SK-N-SH treated with all-trans-retinoic acid at 6 μM for 48 hours (cell line): ENCODE results near the gene GARS1.

Source experiments
- ATAC-seq: fragments of 200-7000 bp; cut with Tn5 transposase; 3 replicates; pipeline ENCODE4 v1.9.1; 2020; ENCODE audit warnings: mild to moderate bottlenecking, moderate library complexity
- ARNTL ChIP-seq: fragments of 450-650 bp; formaldehyde crosslinking; IDR thresholded peaks from 2 replicates; pipeline ENCODE4 v1.5.0; 2020; ENCODE audit warnings: low read depth, mild to moderate bottlenecking, moderate library complexity, borderline replicate concordance
- BACH2 ChIP-seq: fragments of 250-450 bp; sonication (Bioruptor Pico); IDR thresholded peaks from 2 replicates; pipeline ENCODE4 v1.9.0; 2021; ENCODE audit warnings: mild to moderate bottlenecking, borderline replicate concordance
- ESRRG ChIP-seq: fragments of 250-450 bp; sonication (Bioruptor Pico); IDR thresholded peaks from 2 replicates; pipeline ENCODE4 v1.6.1; 2021; ENCODE audit warnings: mild to moderate bottlenecking
- GLIS3 ChIP-seq: fragments of 250-450 bp; sonication (Bioruptor Pico); IDR thresholded peaks from 2 replicates; pipeline ENCODE4 v1.5.0; 2020; ENCODE audit warnings: mild to moderate bottlenecking, moderate library complexity
- ISL1 ChIP-seq: fragments of 250-450 bp; sonication (Bioruptor Pico); IDR thresholded peaks from 2 replicates; pipeline ENCODE4 v2.1.2; 2022; ENCODE audit warnings: mild to moderate bottlenecking, moderate library complexity
- OSR1 ChIP-seq: fragments of 250-450 bp; sonication (Bioruptor Pico); IDR thresholded peaks from 2 replicates; pipeline ENCODE4 v1.8.0; 2022; ENCODE audit warnings: moderate library complexity, mild to moderate bottlenecking, inconsistent platforms
- PPARA ChIP-seq: fragments of 250-450 bp; sonication (Bioruptor Pico); IDR thresholded peaks from 2 replicates; pipeline ENCODE4 v1.5.0; 2020; ENCODE audit warnings: mild to moderate bottlenecking, borderline replicate concordance
- RARB ChIP-seq: fragments of 250-450 bp; sonication (Bioruptor Pico); IDR thresholded peaks from 2 replicates; pipeline ENCODE4 v1.8.0; 2021; ENCODE audit warnings: mild to moderate bottlenecking, moderate library complexity
- SNAI2 ChIP-seq: fragments of 250-450 bp; sonication (Bioruptor Pico); IDR thresholded peaks from 2 replicates; pipeline ENCODE4 v1.5.0; 2020; ENCODE audit warnings: mild to moderate bottlenecking, moderate library complexity
- TCF4 ChIP-seq: fragments of 250-450 bp; sonication (Bioruptor Pico); IDR thresholded peaks from 2 replicates; pipeline ENCODE4 v1.8.0; 2021; ENCODE audit warnings: mild to moderate bottlenecking, moderate library complexity, borderline replicate concordance
- TOX ChIP-seq: fragments of 250-450 bp; sonication (Bioruptor Pico); IDR thresholded peaks from 2 replicates; pipeline ENCODE4 v1.8.0; 2021; ENCODE audit warnings: mild to moderate bottlenecking, moderate library complexity, borderline replicate concordance
- ZC3H10 ChIP-seq: fragments of 250-450 bp; sonication (Bioruptor Pico); IDR thresholded peaks from 2 replicates; pipeline ENCODE4 v1.5.1; 2021; ENCODE audit warnings: mild to moderate bottlenecking, moderate library complexity
- ZFP30 ChIP-seq: fragments of 450-650 bp; formaldehyde crosslinking; IDR thresholded peaks from 2 replicates; pipeline ENCODE4 v1.5.0; 2022; ENCODE audit warnings: mild to moderate bottlenecking, moderate library complexity
- ZNF565 ChIP-seq: fragments of 450-650 bp; formaldehyde crosslinking; conservative IDR thresholded peaks from 2 replicates; pipeline ENCODE4 v1.5.0; 2020; ENCODE audit warnings: low read depth, mild to moderate bottlenecking, moderate library complexity
- ZNF70 ChIP-seq: fragments of 450-650 bp; formaldehyde crosslinking; IDR thresholded peaks from 2 replicates; pipeline ENCODE4 v1.5.0; 2020; ENCODE audit warnings: mild to moderate bottlenecking, moderate library complexity
- ZNF8 ChIP-seq: fragments of 450-650 bp; formaldehyde crosslinking; IDR thresholded peaks from 2 replicates; pipeline ENCODE4 v1.5.0; 2020; ENCODE audit warnings: mild to moderate bottlenecking, moderate library complexity
- TF ChIP-seq, protein P1 (sequence below): fragments of 250-450 bp; sonication (Bioruptor Pico); IDR thresholded peaks from 2 replicates; pipeline ENCODE4 v1.5.1; 2021; ENCODE audit warnings: mild to moderate bottlenecking, moderate library complexity
- TF ChIP-seq, protein P2 (sequence below): fragments of 250-450 bp; sonication (Bioruptor Pico); IDR thresholded peaks from 2 replicates; pipeline ENCODE4 v1.5.1; 2020; ENCODE audit warnings: low read depth, mild to moderate bottlenecking, moderate library complexity
- TF ChIP-seq, protein P3 (sequence below): fragments of 250-450 bp; sonication (Bioruptor Pico); IDR thresholded peaks from 2 replicates; pipeline ENCODE4 v1.5.0; 2020; ENCODE audit warnings: mild to moderate bottlenecking, moderate library complexity
- TF ChIP-seq, protein P4 (sequence below): fragments of 250-450 bp; sonication (Bioruptor Pico); IDR thresholded peaks from 2 replicates; pipeline ENCODE4 v1.8.0; 2021; ENCODE audit warnings: low read depth, mild to moderate bottlenecking, moderate library complexity, borderline replicate concordance
- TF ChIP-seq, protein P5 (sequence below): fragments of 250-450 bp; sonication (Bioruptor Pico); IDR thresholded peaks from 2 replicates; pipeline ENCODE4 v1.8.0; 2020; ENCODE audit warnings: mild to moderate bottlenecking, moderate library complexity, borderline replicate concordance

The GARS1 gene

DNA sequence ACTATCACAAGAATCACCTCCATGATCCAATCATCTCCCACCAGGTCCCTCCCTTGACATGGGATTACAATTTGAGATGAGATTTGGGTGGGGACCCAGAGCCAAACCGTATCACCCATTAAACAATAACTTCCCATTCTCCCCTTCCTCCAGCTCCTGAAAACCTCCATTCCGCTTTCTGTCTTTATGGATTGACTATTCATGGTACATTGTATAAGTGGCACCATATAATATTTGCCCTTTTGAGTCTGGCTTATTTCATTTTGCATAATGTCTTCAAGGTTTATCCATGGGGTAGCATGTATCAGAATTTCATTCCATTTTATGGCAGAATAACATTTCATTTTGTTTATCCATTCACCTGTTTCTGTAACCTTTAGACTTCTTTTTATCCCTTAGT lies 39.2 kb upstream of the GARS1 start:
- TF ChIP-seq, protein P1, sequence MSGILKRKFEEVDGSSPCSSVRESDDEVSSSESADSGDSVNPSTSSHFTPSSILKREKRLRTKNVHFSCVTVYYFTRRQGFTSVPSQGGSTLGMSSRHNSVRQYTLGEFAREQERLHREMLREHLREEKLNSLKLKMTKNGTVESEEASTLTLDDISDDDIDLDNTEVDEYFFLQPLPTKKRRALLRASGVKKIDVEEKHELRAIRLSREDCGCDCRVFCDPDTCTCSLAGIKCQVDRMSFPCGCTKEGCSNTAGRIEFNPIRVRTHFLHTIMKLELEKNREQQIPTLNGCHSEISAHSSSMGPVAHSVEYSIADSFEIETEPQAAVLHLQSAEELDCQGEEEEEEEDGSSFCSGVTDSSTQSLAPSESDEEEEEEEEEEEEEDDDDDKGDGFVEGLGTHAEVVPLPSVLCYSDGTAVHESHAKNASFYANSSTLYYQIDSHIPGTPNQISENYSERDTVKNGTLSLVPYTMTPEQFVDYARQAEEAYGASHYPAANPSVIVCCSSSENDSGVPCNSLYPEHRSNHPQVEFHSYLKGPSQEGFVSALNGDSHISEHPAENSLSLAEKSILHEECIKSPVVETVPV (CRISPR knock-in tag): no peak
- TF ChIP-seq, all 23 proteins: peak for 0
- no peak for ATAC-seq

DNA sequence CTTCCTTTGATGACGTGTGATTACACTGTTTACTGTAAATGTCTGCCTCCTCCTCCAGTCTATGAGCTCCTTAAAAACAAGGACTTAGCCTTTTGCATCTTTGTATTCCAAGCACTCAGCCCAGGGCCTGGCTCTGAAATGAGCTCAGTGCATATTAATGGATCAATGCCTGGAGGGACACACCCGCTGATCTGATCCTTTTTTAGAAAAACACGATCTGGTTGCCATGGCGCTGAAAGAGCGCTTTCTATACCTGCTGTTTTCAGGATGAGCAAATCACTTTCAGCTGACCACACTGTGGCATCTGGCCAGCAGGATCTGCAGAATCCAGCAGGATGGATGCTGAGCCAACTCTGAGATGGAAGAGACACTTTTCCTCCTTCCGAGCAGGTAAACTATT lies 37.8 kb upstream of the GARS1 start:
- 0 out of 3 replicates have a peak, but pooled peaks have one; percentile 20 for ATAC-seq
- TF ChIP-seq OSR1 (CRISPR knock-in tag): no peak
- no peak for TF ChIP-seq ESRRG (CRISPR knock-in tag)
- TF ChIP-seq GLIS3 (CRISPR knock-in tag): no peak
- TF ChIP-seq, all 23 proteins: peak for 0

DNA sequence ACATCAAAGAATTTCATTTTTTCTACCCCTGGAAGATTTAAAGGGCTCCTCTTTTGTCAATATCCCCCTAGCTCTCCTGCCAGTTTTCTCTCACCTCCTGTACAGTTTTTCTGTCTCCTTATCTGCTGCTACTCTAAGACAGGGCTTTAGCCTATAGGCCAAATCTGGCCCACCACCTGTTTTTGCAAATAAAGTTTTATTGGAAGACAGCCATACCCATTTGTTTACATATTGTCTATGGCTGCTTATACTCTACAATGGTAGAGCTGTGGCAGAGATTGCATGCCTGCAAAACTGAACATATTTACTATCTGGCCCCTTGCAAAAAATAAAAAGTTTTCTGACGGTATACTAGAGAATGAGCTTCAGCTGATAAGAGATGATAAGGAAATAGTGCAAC lies 37.4 kb upstream of the GARS1 start:
- no peak for ATAC-seq
- TF ChIP-seq ZC3H10 (no peak), ZNF8 (no peak), SNAI2 (CRISPR knock-in tag) (no peak), ISL1 (no peak), ESRRG (CRISPR knock-in tag) (no peak), BACH2 (CRISPR knock-in tag) (no peak), GLIS3 (CRISPR knock-in tag) (no peak)
- TF ChIP-seq, protein P2, sequence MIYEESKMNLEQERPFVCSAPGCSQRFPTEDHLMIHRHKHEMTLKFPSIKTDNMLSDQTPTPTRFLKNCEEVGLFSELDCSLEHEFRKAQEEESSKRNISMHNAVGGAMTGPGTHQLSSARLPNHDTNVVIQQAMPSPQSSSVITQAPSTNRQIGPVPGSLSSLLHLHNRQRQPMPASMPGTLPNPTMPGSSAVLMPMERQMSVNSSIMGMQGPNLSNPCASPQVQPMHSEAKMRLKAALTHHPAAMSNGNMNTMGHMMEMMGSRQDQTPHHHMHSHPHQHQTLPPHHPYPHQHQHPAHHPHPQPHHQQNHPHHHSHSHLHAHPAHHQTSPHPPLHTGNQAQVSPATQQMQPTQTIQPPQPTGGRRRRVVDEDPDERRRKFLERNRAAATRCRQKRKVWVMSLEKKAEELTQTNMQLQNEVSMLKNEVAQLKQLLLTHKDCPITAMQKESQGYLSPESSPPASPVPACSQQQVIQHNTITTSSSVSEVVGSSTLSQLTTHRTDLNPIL (CRISPR knock-in tag): no peak
- TF ChIP-seq, protein P1 (CRISPR knock-in tag): no peak
- TF ChIP-seq, protein P3, sequence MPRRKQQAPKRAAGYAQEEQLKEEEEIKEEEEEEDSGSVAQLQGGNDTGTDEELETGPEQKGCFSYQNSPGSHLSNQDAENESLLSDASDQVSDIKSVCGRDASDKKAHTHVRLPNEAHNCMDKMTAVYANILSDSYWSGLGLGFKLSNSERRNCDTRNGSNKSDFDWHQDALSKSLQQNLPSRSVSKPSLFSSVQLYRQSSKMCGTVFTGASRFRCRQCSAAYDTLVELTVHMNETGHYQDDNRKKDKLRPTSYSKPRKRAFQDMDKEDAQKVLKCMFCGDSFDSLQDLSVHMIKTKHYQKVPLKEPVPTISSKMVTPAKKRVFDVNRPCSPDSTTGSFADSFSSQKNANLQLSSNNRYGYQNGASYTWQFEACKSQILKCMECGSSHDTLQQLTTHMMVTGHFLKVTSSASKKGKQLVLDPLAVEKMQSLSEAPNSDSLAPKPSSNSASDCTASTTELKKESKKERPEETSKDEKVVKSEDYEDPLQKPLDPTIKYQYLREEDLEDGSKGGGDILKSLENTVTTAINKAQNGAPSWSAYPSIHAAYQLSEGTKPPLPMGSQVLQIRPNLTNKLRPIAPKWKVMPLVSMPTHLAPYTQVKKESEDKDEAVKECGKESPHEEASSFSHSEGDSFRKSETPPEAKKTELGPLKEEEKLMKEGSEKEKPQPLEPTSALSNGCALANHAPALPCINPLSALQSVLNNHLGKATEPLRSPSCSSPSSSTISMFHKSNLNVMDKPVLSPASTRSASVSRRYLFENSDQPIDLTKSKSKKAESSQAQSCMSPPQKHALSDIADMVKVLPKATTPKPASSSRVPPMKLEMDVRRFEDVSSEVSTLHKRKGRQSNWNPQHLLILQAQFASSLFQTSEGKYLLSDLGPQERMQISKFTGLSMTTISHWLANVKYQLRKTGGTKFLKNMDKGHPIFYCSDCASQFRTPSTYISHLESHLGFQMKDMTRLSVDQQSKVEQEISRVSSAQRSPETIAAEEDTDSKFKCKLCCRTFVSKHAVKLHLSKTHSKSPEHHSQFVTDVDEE (CRISPR knock-in tag): no peak

DNA sequence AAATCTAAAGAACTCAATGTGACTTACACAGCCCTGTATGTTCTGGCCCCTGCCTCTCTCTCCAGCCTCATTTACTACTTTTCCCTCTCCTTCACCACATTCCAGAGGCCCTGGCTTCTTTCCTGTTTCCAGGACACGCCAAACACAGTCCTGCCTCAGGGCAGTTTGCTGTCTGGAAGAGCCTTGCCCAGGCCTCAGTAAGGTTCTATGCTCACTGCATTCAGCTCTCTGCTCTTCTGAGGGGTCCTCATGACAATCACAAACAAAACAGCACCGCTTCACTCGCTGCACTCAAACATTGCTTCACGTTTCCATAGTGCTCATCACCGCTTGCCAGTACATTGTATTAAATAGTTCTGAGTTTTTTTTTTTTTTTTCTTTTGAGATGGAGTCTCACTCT lies 35.1 kb upstream of the GARS1 start:
- TF ChIP-seq SNAI2 (CRISPR knock-in tag): no peak
- TF ChIP-seq, all 23 proteins: peak for 0
- no peak for ATAC-seq

DNA sequence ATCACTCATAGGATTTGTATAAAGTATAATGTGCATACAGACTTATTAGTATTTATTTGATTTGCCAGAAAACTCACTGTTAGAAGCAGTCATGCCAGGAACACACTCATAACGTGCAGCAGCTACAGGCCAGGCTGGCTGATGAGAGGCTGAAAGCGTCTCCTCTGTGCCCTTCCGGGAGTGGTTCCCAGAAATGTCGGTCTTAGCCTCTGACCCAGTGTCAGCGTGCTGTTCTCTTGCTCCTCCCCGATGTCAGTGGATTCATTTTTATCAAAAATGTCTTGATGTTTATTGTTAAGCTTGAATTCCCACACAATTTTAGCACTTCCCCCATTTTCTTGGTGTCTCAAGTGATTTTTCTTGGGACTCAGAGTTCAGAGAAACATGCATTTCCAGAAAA lies 33.3 kb upstream of the GARS1 start:
- no peak for ATAC-seq
- no peak for TF ChIP-seq GLIS3 (CRISPR knock-in tag)
- TF ChIP-seq, protein P4, sequence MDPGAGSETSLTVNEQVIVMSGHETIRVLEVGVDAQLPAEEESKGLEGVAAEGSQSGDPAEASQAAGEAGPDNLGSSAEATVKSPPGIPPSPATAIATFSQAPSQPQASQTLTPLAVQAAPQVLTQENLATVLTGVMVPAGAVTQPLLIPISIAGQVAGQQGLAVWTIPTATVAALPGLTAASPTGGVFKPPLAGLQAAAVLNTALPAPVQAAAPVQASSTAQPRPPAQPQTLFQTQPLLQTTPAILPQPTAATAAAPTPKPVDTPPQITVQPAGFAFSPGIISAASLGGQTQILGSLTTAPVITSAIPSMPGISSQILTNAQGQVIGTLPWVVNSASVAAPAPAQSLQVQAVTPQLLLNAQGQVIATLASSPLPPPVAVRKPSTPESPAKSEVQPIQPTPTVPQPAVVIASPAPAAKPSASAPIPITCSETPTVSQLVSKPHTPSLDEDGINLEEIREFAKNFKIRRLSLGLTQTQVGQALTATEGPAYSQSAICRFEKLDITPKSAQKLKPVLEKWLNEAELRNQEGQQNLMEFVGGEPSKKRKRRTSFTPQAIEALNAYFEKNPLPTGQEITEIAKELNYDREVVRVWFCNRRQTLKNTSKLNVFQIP (CRISPR knock-in tag): no peak
- TF ChIP-seq TOX: no peak
- TF ChIP-seq, protein P3 (CRISPR knock-in tag): no peak
- TF ChIP-seq ISL1: no peak
- no peak for TF ChIP-seq ARNTL (CRISPR knock-in tag)
- no peak for TF ChIP-seq ZNF70 (CRISPR knock-in tag)
- TF ChIP-seq SNAI2 (CRISPR knock-in tag): no peak
- TF ChIP-seq PPARA (CRISPR knock-in tag): no peak
- no peak for TF ChIP-seq RARB
- no peak for TF ChIP-seq TCF4 (CRISPR knock-in tag)
- no peak for TF ChIP-seq ZFP30
- TF ChIP-seq ZNF8: no peak
- TF ChIP-seq ZC3H10: no peak
- TF ChIP-seq, protein P5, sequence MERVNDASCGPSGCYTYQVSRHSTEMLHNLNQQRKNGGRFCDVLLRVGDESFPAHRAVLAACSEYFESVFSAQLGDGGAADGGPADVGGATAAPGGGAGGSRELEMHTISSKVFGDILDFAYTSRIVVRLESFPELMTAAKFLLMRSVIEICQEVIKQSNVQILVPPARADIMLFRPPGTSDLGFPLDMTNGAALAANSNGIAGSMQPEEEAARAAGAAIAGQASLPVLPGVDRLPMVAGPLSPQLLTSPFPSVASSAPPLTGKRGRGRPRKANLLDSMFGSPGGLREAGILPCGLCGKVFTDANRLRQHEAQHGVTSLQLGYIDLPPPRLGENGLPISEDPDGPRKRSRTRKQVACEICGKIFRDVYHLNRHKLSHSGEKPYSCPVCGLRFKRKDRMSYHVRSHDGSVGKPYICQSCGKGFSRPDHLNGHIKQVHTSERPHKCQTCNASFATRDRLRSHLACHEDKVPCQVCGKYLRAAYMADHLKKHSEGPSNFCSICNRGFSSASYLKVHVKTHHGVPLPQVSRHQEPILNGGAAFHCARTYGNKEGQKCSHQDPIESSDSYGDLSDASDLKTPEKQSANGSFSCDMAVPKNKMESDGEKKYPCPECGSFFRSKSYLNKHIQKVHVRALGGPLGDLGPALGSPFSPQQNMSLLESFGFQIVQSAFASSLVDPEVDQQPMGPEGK (CRISPR knock-in tag): no peak
- TF ChIP-seq ZNF565 (CRISPR knock-in tag): no peak
